ENCODE data around the gene FRMD1.

FRMD1 gene

DNA sequence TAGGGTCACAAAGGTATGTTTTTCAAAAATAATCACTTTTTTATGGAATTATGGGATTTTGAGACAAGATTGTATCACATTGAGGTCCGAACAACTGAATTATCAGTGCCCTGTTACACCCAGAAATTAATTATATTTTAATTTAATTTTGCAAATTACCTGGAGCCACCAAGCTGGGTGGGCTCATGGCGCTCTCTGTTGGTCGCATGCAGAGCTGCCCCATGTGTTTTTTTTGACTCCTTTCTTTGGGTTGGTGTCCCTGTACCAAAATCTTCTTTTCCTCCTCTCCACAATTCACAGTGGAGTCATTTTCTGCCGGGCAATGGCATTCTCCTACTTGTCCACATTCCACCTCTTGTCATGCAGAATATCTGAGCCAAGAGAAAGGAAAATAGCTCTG lies 38.9 kb upstream of the FRMD1 start:
- DNase-seq (ENCODE audit: low spot score) (no peak), ATAC-seq (ENCODE audit: low read depth) (no peak)
- TF ChIP-seq, protein P1, sequence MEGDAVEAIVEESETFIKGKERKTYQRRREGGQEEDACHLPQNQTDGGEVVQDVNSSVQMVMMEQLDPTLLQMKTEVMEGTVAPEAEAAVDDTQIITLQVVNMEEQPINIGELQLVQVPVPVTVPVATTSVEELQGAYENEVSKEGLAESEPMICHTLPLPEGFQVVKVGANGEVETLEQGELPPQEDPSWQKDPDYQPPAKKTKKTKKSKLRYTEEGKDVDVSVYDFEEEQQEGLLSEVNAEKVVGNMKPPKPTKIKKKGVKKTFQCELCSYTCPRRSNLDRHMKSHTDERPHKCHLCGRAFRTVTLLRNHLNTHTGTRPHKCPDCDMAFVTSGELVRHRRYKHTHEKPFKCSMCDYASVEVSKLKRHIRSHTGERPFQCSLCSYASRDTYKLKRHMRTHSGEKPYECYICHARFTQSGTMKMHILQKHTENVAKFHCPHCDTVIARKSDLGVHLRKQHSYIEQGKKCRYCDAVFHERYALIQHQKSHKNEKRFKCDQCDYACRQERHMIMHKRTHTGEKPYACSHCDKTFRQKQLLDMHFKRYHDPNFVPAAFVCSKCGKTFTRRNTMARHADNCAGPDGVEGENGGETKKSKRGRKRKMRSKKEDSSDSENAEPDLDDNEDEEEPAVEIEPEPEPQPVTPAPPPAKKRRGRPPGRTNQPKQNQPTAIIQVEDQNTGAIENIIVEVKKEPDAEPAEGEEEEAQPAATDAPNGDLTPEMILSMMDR (IDR thresholded peaks at IDR 0.05; ENCODE audit: poor library complexity, severe bottlenecking): peak; percentile 27
- Histone ChIP-seq H3K9me3 (ENCODE audit: severe bottlenecking) (no peaks in the 10 kb centered on the region), H3K4me3 (ENCODE audit: severe bottlenecking) (no peak overlapping the region), H3K36me3 (ENCODE audit: low read depth) (no peaks in the 10 kb centered on the region), H3K27ac (ENCODE audit: poor library complexity, severe bottlenecking) (no peak overlapping the region), H3K4me1 (ENCODE audit: insufficient read depth, poor library complexity, severe bottlenecking) (no peaks in the 10 kb centered on the region), H3K27me3 (ENCODE audit: insufficient read depth, poor library complexity, severe bottlenecking) (no peaks in the 10 kb centered on the region)

- Histone ChIP-seq H3K4me3 (ENCODE audit: severe bottlenecking) (no peak overlapping the region), H3K36me3 (ENCODE audit: low read depth) (no peaks in the 10 kb centered on the region), H3K27me3 (ENCODE audit: insufficient read depth, poor library complexity, severe bottlenecking) (no peaks in the 10 kb centered on the region), H3K27ac (ENCODE audit: poor library complexity, severe bottlenecking) (no peak overlapping the region), H3K4me1 (ENCODE audit: insufficient read depth, poor library complexity, severe bottlenecking) (no peaks in the 10 kb centered on the region), H3K9me3 (ENCODE audit: severe bottlenecking) (no peaks in the 10 kb centered on the region)
- TF ChIP-seq, protein P1 (IDR thresholded peaks at IDR 0.05; ENCODE audit: poor library complexity, severe bottlenecking): no peak
- DNase-seq (ENCODE audit: low spot score): peak; percentile 22
- no peak; the same call in 2 of the 3 replicates for ATAC-seq (ENCODE audit: low read depth)
These were observed 38.2 kb upstream of the FRMD1 start for GRCh38 chr6:168116975-168117899.

DNA sequence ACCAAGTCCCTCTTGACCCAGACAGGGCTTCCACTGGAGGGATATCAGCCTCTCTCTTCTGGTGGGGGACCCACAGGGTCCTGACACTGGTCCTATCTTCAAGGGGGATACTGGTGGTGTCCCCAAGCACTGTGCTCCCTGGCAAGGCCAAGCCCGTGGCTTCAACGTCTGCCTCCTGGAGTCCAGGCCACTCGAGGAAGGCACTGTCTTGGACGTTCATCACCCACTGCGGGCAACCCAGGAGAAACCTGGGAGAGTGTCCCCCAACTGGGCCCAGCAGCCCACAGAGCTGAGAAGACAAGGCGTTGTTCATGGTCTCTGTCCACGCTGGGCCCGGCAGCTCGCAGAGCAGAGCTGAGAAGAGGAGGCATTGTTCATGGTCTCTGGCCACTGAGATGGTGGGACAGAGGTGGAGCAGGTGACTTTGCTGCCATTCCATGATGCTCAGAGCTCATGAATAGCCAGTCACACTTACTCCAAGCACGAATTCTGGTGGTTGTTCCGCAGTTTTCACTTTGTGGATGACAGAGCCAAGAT lies 37.5 kb upstream of the FRMD1 start:
- Histone ChIP-seq H3K4me3 (ENCODE audit: severe bottlenecking) (no peak overlapping the region), H3K27ac (ENCODE audit: poor library complexity, severe bottlenecking) (no peak overlapping the region), H3K27me3 (ENCODE audit: insufficient read depth, poor library complexity, severe bottlenecking) (no peaks in the 10 kb centered on the region), H3K4me1 (ENCODE audit: insufficient read depth, poor library complexity, severe bottlenecking) (no peaks in the 10 kb centered on the region), H3K36me3 (ENCODE audit: low read depth) (no peaks in the 10 kb centered on the region), H3K9me3 (ENCODE audit: severe bottlenecking) (no peaks in the 10 kb centered on the region)
- TF ChIP-seq, protein P1 (IDR thresholded peaks at IDR 0.05; ENCODE audit: poor library complexity, severe bottlenecking): no peak
- ATAC-seq (ENCODE audit: low read depth) (no peak), DNase-seq (ENCODE audit: low spot score) (peak; percentile 18)

GRCh38 chr6:168115748-168116437 lies 36.9 kb upstream of the FRMD1 start:
- ATAC-seq (ENCODE audit: low read depth): no peak
- no peak overlapping the region for H3K27ac ChIP-seq (ENCODE audit: poor library complexity, severe bottlenecking)
- H3K36me3 ChIP-seq (ENCODE audit: low read depth): no peaks in the 10 kb centered on the region
- no peak for DNase-seq (ENCODE audit: low spot score)
- no peaks in the 10 kb centered on the region for H3K9me3 ChIP-seq (ENCODE audit: severe bottlenecking)
- H3K4me1 ChIP-seq (ENCODE audit: insufficient read depth, poor library complexity, severe bottlenecking): no peaks in the 10 kb centered on the region
- no peak overlapping the region for H3K4me3 ChIP-seq (ENCODE audit: severe bottlenecking)
- no peaks in the 10 kb centered on the region for H3K27me3 ChIP-seq (ENCODE audit: insufficient read depth, poor library complexity, severe bottlenecking)
- TF ChIP-seq, protein P1 (IDR thresholded peaks at IDR 0.05; ENCODE audit: poor library complexity, severe bottlenecking): no peak

Data from RWPE2 (cell line).